Transverse colon (tissue), 4 donors: ENCODE results near the gene WDR48.

Experiments
- CTCF ChIP-seq, 5 experiments: fragments of 200-600 bp in 3 of 5; fragments of 450-650 bp in 2 of 5; sonication (generic) in 3 of 5; IDR thresholded peaks; 1 replicate in 2 of 5; 2 replicates in 3 of 5; pipeline ENCODE4 v1.5.1; 2016 to 2017; ENCODE audit warnings: antibody characterized with exemption in 5 of 5, inconsistent platforms in 3 of 5, mild to moderate bottlenecking in 2 of 5, moderate library complexity in 1 of 5
- POLR2AphosphoS5 ChIP-seq, 3 donors: sonication (generic); formaldehyde crosslinking; IDR thresholded peaks; one replicate each; pipeline ENCODE4 v1.6.1; 2016; ENCODE audit warnings: antibody characterized with exemption in 3 of 3

GRCh38 chr3:39098473-39099000, 46.7 kb downstream of the WDR48 start:
- TF ChIP-seq CTCF (IDR thresholded peaks at IDR 0.05) (no peak), POLR2AphosphoS5 (IDR thresholded peaks at IDR 0.05) (no peak)
